Measurements from ENCODE around the gene FHIT. TPM values are rescaled to one million over a fixed set of nuclear protein-coding genes. Genes with fewer than 3 reads are reported as not detected.

Gene FHIT
- total RNA-seq, 1 donor from 2014 or later = 11.7 TPM

DNA sequence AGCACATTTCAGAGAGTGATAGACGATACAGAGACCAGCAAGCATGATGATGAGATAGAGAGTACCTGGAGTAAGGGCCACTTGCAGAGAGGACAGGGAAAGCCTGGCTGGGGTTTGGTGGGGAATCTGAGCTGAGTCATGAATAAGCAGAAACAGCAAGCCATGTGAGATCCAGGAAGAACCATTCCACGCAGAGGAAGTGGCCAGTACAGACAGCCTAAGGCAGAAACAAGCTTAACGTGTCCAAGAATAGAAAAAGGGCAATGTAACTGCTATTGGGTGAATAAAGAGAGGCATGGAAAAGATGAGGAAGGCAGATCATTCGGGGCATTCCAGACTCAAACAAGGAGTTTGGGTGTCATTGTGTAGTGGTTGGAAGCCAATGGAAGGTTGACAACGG is 1385.2 kb downstream of the FHIT start:
- Mint-ChIP-seq H3K9me3 (peaks cover 9% of the 10 kb centered on the region), H3K36me3 (no peaks in the 10 kb centered on the region), H3K27me3 (peaks cover 33% of the 10 kb centered on the region), H3K4me3 (no peak overlapping the region), H3K27ac (no peak overlapping the region), H3K4me1 (ENCODE audit: unreplicated experiment) (no peaks in the 10 kb centered on the region)
- TF ChIP-seq, protein P1, sequence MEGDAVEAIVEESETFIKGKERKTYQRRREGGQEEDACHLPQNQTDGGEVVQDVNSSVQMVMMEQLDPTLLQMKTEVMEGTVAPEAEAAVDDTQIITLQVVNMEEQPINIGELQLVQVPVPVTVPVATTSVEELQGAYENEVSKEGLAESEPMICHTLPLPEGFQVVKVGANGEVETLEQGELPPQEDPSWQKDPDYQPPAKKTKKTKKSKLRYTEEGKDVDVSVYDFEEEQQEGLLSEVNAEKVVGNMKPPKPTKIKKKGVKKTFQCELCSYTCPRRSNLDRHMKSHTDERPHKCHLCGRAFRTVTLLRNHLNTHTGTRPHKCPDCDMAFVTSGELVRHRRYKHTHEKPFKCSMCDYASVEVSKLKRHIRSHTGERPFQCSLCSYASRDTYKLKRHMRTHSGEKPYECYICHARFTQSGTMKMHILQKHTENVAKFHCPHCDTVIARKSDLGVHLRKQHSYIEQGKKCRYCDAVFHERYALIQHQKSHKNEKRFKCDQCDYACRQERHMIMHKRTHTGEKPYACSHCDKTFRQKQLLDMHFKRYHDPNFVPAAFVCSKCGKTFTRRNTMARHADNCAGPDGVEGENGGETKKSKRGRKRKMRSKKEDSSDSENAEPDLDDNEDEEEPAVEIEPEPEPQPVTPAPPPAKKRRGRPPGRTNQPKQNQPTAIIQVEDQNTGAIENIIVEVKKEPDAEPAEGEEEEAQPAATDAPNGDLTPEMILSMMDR (conservative IDR thresholded peaks at IDR 0.05) = no peak
- no peak for DNase-seq (ENCODE audit: extremely low spot score, unreplicated experiment)

DNA sequence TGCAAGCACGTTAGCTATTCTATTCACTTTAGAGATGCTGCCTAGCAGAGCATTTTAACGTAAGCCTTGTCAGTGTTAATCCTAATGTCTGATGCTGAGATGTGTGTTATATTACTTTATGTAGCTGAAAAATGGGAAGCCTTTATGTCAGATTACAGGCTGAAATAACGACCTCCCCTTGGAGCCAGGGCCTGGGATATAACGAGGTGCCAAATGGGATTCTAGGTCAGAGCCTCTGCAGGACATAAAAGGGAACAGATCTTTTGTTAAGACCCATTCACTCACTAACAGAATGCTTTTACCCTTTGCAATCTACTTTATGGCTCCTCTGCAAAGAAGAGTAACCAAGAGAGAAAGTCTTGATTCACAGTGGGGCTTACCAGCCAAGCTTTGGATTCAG is 1385.9 kb downstream of the FHIT start:
- peaks cover 13% of the 10 kb centered on the region for H3K9me3 Mint-ChIP-seq
- no peak overlapping the region for H3K4me3 Mint-ChIP-seq
- no peaks in the 10 kb centered on the region for H3K4me1 Mint-ChIP-seq (ENCODE audit: unreplicated experiment)
- TF ChIP-seq, protein P1 (conservative IDR thresholded peaks at IDR 0.05) = no peak
- H3K27me3 Mint-ChIP-seq = peaks cover 34% of the 10 kb centered on the region
- no peak overlapping the region for H3K27ac Mint-ChIP-seq
- no peak for DNase-seq (ENCODE audit: extremely low spot score, unreplicated experiment)
- H3K36me3 Mint-ChIP-seq = no peaks in the 10 kb centered on the region

DNA sequence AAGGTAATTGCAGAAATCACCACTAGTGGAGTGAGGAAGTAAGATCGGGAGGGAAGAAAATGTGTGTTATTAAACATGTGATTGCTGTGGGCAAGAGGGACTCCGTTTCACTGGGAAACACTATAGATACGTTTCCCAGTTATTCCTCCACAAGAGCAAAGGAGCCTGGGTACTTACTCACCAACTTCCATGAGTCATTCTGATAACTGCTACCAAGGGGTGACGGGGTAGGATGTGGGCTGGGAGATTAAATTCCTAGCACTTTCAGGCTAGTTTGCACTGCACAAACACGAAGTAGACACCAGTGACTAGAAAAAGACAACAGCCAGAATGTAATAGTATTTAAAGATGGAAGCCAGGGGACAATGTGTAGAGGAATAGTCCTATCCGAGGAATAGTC is 1388.6 kb downstream of the FHIT start:
- no peak overlapping the region for H3K4me3 Mint-ChIP-seq
- no peak for DNase-seq (ENCODE audit: extremely low spot score, unreplicated experiment)
- TF ChIP-seq, protein P1 (conservative IDR thresholded peaks at IDR 0.05) = no peak

DNA sequence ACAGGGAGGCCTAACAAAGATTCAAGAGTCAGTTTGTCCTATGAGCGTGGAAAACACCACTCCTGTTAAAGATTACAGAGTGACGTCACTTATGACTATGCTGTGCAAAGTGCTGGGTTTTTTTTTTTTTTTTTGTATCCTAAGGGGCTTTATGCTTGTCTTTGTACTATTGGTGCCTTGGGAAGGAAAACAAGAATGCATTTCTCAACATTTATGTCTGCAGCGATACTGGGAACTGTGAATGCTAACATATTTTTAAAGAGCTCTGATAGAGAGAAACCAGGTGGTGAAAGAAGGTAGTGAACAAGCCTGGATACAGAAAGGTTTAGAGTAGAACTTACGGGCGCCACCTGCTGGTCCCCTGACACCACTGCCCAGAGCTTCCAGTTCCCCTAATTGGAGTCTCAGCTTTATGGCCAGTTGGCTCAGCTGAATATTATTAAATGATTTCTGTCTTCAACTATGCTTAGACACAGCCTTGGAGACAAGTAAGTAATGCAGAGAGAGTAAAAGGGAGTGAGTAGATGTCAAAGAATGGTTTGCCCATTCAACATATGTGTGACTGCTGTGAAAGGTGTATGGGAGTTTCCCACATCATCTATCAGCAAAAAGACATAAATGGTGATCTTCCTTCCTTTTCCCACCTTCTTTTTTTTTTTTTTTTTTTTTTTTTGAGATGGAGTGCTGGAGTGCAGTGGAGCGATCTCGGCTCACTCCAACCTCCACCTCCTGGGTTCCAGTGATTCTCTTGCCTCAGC is 1393.5 kb downstream of the FHIT start:
- no peaks in the 10 kb centered on the region for H3K36me3 Mint-ChIP-seq
- H3K27ac Mint-ChIP-seq = peak overlapping the region; percentile 41
- TF ChIP-seq, protein P1 (conservative IDR thresholded peaks at IDR 0.05) = peak; percentile 98
- peaks cover 15% of the 10 kb centered on the region for H3K27me3 Mint-ChIP-seq
- peak; percentile 78 for DNase-seq (ENCODE audit: extremely low spot score, unreplicated experiment)
- peaks cover 5% of the 10 kb centered on the region for H3K9me3 Mint-ChIP-seq
- peak overlapping the region; percentile 58 for H3K4me3 Mint-ChIP-seq
- H3K4me1 Mint-ChIP-seq (ENCODE audit: unreplicated experiment) = peaks cover 17% of the 10 kb centered on the region

More for the DNA sequence above, 1388.6 kb downstream of the FHIT start:
- Mint-ChIP-seq H3K27ac (no peak overlapping the region), H3K36me3 (no peaks in the 10 kb centered on the region), H3K27me3 (peaks cover 25% of the 10 kb centered on the region), H3K4me1 (ENCODE audit: unreplicated experiment) (peaks cover 2% of the 10 kb centered on the region), H3K9me3 (peaks cover 13% of the 10 kb centered on the region)

DNA sequence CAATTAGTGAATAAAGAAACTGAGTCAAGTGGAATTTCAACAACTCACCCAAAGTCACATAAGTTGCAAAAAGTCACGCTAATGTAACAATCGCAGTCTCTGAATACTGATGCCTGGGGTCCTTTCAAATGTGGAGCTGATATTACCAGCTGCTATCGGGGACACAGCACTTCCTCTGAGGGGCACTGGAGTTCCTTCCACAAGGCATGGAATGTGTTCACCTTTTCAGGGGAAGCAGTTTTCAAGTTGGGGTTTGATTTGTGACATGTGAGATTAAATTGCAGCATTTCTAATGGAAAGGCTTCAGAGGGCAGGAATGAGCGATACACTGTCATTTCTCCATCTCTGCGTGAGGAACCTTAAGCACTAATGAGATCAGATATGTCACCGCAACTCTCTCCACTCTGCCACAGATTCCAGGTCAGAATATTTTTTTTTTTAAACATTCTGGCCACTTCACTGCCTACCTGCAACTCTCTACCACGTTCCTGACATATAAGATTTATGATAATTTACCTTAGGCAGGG is 1394.3 kb downstream of the FHIT start:
- TF ChIP-seq, protein P1 (conservative IDR thresholded peaks at IDR 0.05) = no peak
- Mint-ChIP-seq H3K36me3 (no peaks in the 10 kb centered on the region), H3K9me3 (peaks cover 8% of the 10 kb centered on the region), H3K27ac (peak overlapping the region; percentile 41), H3K4me3 (no peak overlapping the region), H3K27me3 (peaks cover 15% of the 10 kb centered on the region), H3K4me1 (ENCODE audit: unreplicated experiment) (peaks cover 17% of the 10 kb centered on the region)
- no peak for DNase-seq (ENCODE audit: extremely low spot score, unreplicated experiment)
